ENCODE data around the gene PEX13.
"Not testable (repeated sequence)": the region's sequence is repeated elsewhere in the genome, so short reads cannot be mapped to it uniquely, and the experiment has no call there.

DNA sequence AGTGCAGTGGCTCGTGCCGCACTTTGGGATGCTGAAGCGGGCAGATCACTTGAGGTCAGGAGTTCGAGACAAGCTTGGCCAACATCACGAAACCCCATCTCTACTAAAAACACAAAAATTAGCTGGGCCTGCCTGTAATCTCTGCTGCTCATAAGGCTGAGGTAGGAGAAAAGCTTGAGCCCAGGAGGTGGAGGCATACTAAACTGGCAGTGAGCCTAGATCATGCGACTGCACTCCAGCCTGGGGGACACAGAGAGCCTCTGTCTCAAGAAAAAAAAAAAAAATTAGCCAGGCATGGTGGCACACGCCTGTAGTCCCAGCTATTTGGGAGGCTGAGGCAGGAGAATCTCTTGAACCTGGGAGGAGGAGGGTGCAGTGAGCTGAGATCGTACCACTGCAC, 29.9 kb upstream of the PEX13 start:
- TF ChIP-seq, protein P1, sequence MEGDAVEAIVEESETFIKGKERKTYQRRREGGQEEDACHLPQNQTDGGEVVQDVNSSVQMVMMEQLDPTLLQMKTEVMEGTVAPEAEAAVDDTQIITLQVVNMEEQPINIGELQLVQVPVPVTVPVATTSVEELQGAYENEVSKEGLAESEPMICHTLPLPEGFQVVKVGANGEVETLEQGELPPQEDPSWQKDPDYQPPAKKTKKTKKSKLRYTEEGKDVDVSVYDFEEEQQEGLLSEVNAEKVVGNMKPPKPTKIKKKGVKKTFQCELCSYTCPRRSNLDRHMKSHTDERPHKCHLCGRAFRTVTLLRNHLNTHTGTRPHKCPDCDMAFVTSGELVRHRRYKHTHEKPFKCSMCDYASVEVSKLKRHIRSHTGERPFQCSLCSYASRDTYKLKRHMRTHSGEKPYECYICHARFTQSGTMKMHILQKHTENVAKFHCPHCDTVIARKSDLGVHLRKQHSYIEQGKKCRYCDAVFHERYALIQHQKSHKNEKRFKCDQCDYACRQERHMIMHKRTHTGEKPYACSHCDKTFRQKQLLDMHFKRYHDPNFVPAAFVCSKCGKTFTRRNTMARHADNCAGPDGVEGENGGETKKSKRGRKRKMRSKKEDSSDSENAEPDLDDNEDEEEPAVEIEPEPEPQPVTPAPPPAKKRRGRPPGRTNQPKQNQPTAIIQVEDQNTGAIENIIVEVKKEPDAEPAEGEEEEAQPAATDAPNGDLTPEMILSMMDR (IDR thresholded peaks at IDR 0.05 in 2 of 3, conservative IDR thresholded peaks at IDR 0.05 in 1 of 3; ENCODE audit: borderline replicate concordance in 1 of 3, insufficient read depth in 1 of 3, low read depth in 2 of 3, low read length in 2 of 3): not testable (repeated sequence)
- TF ChIP-seq EZH2 (IDR thresholded peaks at IDR 0.05); SIN3A (IDR thresholded peaks at IDR 0.05; ENCODE audit: low read depth); ATF3 (IDR thresholded peaks at IDR 0.05); MAX (IDR thresholded peaks at IDR 0.05); CEBPB (IDR thresholded peaks at IDR 0.05; ENCODE audit: low read depth); POLR2AphosphoS5 (IDR thresholded peaks at IDR 0.05; ENCODE audit: low read depth, low read length): not testable (repeated sequence)

Measured in HCT116 (cell line).